NCI-H226 (cell line): Measurements from ENCODE around the gene PIK3R5.
"Not testable (repeated sequence)": the region's sequence is repeated elsewhere in the genome, so short reads cannot be mapped to it uniquely, and the experiment has no call there.

Source experiments
- DNase-seq: peaks from one replicate; pipeline ENCODE4 v3.0.0-alpha.2; 2015

PIK3R5 gene

GRCh38 chr17:8872705-8873435, 92.6 kb downstream of the PIK3R5 start:
- no peak for DNase-seq

DNA sequence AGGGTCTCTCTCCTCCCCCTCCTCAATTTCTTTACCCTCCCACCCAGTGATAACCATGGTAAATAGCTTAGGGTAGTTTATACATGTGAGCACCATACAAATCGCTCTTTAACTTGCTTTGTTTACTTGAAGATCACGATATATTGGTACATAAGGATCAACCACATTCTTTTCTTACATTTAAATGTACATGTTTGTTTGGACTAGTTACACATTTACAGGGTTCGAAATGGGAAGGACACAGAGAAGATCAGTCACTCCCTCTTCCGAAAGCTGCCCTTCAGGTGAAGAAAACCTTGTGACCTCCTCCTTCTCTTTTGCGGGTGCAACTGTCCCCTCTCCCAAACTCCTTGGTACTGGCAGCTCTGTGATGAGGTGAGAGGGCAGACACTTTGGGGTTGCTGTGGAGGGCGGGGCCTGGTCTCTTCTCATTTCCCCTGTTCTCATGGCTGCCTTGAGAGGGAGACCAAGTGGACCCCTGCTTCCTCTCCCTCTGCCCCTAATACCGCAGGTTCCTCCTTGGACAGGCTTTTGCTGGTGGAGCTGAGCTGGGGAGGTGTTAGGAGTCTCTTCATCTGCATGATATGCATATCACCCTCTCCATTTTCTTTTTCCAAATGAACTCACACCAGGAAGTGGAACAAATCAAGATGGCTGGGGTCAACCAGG, 93.3 kb downstream of the PIK3R5 start:
- DNase-seq = no peak

GRCh38 chr17:8871081-8871581, 94.4 kb downstream of the PIK3R5 start:
- no peak for DNase-seq

- DNase-seq = no peak
These were observed 95.0 kb downstream of the PIK3R5 start for GRCh38 chr17:8870406-8871040.

- DNase-seq = no peak
These were observed 96.2 kb downstream of the PIK3R5 start for GRCh38 chr17:8869114-8869815.

DNA sequence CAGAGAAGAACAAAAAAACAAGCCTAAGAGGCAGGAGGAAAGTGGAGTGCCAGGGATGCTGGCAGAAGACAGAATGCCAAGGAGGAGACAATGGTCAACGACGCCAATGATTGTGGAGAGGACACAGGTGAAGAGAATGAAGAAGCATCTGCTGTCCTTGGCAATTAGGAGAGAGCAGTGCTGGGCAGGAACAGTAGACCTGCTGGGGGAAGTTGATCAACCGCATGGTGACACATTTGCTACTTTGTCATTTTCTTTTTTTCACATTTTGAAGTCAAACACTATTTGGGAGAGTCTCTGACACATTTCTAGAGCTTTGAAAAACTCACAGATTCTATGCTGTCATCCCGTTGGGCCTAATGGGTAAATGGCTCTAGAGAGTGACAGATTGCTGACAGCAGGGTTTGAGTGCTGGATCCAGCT, 97.0 kb downstream of the PIK3R5 start:
- DNase-seq = no peak

DNA sequence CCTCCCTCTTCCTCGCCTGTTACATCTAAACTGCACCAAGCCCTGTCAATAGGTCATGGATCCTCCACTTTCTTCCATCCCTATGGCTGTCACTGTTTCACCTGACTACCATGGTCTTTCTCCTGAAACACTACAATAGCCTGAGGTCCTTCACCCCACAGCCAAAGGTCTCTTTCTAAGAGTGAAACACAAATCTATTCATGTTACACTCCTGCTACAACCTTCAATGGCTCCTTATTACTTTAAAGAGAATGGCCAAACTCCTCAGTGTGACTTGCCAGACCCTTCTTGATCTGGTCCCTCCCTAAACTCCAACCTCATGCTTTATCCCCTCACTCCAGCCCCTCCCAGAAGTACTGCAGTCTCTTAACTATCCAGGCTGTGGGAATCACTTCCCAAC, 97.4 kb downstream of the PIK3R5 start:
- no peak for DNase-seq

DNA sequence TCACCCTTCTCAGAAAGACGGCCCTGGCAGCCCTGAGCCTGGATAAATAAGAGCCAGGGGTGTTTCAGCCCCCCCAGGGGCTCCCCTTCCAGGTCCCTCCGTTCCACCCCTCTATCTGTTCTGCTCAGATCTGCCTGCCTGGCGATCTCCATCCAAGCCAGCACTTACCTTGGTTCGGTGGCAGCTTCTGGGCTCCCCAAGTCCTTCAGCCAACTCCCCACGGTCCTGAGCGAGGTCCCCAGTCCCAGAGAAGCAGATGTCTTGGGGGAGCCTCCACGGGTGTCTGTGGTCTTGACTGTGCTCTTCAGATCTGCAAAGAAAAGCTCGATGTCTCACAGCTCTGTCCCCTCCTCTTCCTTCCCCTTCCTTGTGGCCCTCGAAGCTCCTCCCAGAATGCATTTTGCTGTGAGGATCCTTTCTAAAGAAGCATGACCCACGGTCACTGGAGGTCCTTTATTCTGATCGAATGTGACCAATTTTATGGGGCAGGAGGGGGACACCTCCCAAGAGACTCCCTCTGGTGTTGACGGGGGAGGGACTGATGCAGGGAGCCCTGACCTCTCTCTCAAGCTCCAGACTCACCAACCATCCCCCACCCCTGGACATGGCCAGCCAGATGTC, 98.0 kb downstream of the PIK3R5 start, which contains the start of gene PIK3R6:
PIK3R6 (minus strand) TSS at position 314 of the 621 bp plus-strand sequence. CDS start 17,880 bp downstream, outside the sequence.
- DNase-seq = no peak

DNA sequence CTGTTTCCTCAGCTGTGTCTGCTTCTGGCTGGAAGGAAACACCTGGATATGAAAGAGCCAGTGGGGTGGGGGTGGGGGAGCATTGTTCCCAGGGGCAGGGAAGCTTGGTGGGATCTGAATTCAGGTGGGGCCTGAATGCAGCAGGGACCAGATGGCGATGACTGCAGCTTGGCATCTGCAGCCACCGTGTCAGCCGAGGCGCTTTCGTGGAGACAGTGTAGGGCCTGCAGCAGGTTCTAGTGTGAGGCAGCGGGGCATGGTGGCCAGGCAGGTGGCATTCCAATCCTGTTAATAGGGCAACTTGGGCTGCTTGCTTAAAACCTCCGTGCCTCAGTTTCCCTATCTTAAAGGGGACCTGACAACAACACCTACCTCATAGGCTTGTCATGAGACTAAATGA, 99.7 kb downstream of the PIK3R5 start:
- DNase-seq = no peak

DNA sequence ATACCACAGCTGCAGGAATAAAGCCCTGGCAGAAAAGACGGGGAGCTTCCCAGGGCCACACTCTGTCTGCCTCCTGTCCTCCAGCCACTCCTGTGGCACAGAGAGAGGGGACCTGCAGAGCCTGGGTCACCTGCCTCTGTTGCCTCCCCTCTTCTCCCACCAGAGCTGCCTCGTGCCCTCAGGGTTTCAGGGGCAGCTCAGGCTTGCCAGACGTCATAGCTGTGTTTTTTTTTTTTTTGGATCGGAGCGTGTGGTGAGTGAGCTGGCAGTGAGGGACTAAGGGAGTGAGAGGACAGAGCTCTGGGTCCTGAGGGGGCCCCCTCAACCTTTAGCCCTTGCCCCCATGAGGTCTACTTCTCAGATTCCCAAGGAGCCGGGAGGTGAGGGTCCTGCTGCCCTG, 100.1 kb downstream of the PIK3R5 start:
- DNase-seq = no peak

DNA sequence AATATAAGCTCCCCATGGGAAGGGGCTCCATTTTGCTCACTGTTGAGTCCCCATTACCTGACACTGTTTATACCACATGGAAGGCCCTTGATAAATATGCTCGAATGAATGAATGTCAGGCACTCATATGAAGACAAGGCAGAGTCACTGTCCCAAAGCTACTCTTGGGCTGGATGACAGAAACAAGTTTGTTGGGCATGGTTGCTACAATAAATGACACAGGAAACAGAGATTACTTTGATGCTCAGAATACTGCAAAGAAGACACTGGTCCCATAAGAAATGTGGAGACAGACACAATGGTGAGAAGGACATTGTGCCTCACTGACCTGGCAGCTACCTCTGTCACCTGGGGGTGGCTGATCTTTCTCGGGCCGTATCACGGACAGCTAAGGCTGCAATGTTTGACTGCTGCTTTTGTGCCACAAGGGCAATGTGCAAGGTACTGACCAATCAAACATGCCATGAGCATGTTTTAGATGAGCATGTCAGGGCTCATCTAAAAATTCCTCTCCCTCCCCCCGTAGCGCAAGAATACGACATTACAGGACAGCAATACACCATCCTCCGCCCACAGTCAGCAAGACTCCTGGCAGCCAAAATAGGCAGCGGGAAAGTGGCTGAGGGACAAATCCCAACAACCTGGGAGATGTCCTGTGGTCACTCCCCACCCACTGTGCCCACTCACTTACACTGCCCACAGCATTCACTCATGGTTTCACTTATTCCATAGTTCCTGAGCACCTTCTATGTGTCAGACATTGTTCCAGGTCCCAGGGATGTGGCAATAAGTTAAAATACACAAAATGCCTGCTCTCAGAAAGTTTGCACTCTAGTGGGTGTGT, 103.1 kb downstream of the PIK3R5 start:
- DNase-seq = no peak

DNA sequence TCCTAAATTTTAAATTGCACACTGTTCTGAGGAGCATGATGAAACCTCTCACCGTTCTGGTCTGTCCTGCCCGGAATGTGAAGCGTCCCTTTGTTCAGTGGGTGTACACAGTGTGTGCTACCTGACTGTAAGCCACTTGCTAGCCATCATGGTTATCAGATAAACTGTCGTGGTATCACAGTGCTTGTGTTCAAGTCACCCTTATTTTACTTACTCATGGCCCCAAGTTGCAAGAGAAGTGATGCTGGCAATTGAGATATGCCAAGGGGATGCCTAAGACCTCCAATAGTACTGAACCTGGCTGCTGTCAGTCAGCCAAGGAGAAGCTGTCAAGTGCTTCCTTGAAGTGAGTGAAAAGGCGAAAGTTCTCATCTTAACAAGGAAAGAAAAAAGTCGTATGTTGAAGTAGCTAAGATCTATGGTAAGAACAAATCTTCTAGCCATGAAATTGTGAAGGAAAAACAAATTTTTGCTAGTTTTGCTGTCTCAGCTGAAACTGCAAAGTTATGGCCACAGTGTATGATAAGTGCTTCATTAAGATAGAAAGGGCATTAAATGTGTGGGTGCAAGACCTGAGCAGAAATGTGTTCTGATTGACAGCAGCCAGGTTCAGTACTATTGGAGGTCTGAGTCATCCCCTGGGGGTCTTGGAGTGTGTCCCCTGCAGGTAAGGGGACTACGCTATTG, 103.9 kb downstream of the PIK3R5 start:
- no peak for DNase-seq

DNA sequence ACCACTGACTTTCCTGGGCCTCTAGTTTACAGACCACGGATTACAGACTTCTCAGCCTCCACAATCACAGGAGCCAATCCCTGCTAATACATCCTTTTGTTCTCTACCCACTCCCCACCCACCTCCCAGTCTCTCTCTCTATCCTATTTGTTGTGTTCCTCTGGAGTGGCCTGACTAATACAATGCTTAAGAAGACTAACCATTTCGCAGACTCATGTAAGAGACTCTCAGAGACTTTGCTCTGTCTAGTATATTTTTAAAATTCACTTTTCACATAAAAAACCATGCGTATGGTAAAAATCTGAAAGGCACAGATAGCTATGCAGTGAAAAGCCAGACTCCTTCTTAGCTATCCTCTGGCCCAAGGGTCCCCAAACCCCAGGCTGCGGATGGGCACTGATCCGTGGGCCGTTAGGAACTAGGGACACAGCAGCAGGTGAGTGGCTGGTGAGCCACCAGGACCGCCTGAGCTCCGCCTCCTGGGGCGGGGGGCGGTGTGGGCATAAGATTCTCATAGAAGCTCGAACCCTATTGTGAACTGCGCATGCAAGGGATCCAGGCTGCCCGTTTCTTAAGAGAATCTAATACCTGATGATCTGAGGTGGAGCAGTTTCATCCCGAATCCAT, 105.6 kb downstream of the PIK3R5 start:
- no peak for DNase-seq

DNA sequence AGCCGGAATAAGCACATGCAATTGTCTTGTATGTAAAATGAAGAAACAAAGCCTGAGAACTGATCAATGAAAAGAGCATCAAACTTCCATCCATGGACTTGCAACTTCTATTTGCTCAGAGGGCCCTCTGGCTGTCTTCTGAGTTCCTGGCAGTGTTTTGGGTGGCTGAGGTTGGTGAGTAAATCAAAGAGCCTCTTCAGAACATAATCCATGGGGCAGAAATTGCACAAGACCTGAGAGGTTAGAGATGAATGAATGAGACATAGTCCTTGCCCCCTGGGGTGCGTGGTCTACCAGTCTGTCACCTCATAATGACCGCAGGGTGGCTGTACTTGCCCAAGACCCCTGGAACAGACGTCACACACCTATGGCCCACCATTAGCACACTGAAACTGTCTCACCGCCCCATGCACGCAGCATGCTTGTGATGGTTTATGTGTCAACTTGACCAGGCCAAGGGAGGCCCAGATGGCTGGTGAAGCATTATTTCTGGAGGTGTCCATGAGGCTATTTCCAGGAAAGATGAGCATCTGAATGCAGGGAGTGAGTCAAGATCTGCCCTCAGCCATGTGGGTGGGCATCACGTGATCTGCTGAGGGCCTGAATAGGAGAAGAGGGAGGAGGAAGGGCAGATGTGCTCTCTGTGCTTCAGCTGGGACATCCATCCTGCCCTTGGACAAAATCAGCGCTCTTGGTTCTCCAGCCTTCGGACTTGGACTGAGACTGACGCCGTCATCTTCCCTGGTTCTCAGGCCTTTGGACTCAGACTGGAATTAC, 106.3 kb downstream of the PIK3R5 start:
- peak; percentile 26 for DNase-seq

GRCh38 chr17:8857919-8858318, 107.6 kb downstream of the PIK3R5 start:
- DNase-seq = peak; percentile 84

DNA sequence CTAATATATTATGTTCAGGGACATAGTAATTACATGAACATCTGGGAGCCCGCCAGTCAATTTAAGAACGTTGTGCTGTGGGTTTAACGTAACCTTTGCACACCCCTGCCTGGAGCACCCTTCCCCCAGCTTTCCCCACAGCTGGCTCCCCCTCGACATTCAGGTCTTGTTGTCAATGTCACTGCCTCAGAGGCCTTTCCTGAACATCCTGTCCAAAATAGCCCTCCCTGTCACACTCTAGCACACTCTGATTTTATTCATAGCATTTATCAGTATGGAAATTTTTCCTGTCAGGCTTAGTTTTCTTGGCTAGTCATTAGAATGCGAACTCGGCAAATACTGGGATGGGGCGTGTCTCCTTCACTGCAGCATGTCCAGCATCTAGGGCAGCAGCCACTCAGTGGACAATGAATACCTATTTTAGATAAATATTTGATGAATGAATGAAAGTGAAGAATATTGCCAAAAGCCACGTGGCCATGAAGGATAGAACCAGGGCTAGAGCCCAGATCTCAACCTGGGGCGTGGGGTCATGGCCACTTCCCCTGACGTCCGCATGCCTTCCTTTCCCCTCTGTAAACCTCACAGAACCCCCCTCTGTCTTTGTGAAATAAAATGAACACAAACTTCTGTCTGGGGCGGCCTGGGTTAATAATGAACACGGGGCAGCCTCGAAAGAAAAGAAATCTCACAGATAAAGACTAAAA, 108.5 kb downstream of the PIK3R5 start:
- DNase-seq = no peak

GRCh38 chr17:8856205-8856603, 109.3 kb downstream of the PIK3R5 start:
- DNase-seq = not testable (repeated sequence)

DNA sequence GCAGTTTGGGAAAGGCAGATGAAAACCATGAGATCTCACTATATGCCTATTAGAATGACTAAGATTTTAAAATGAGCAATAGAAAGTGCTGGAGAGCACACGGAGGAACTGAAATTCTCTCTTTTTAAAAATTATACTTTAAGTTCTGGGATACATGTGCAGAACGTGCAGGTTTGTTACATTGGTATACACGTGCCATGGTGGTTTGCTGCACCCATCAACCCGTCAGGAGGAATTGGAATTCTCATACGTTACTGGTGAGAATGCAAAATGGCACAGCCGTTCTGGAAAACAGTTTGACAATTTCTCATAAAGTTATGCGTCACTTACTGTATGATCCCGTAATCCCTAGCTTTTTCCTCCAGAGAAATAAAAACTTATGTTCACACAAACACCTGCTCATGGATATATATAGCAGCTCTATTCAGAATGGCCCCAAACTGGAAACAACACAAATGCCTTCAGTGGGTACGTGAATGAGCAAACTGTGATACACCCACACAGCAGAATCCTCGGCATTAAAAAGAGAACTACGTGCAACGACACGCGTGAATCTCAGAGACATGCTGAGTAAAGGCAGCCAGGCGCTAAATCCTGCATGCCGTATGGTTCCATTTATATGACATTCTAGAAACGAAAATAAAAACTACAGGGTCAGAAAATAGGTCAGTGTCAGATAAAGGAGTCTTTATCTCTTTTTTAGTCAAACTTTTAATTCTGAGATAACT, 109.9 kb downstream of the PIK3R5 start:
- no peak for DNase-seq
